C4-2B (cell line): Measurements from ENCODE around the gene LTF.

ENCODE experiments used
- ZFX ChIP-seq: fragments of 450-650 bp; IDR thresholded peaks from 2 replicates; pipeline ENCODE4 v1.6.1; 2017
- TF ChIP-seq, protein P1 (sequence below): fragments of 450-650 bp; conservative IDR thresholded peaks from 2 replicates; pipeline ENCODE4 v1.5.1; 2017; ENCODE audit warnings: mild to moderate bottlenecking

DNA sequence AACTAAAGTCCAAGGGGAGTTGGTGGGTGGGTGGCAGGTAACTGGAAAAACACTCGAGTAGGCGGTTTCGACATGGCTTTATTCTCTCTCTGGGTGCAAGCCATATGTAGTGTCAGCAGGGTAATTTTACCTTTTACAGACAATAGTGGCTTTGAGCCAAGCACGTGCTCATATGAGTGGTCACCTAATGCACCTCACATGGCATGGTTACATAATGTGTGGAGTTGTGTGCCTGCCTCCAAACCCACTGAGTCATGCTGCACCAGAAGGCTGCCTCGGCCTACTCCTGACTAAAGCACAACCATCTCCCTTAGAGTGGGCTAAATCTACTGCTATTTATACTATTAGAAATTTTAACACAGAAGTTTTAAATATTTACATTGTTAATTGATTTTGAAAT lies 41.1 kb downstream of the LTF start:
- TF ChIP-seq, protein P1, sequence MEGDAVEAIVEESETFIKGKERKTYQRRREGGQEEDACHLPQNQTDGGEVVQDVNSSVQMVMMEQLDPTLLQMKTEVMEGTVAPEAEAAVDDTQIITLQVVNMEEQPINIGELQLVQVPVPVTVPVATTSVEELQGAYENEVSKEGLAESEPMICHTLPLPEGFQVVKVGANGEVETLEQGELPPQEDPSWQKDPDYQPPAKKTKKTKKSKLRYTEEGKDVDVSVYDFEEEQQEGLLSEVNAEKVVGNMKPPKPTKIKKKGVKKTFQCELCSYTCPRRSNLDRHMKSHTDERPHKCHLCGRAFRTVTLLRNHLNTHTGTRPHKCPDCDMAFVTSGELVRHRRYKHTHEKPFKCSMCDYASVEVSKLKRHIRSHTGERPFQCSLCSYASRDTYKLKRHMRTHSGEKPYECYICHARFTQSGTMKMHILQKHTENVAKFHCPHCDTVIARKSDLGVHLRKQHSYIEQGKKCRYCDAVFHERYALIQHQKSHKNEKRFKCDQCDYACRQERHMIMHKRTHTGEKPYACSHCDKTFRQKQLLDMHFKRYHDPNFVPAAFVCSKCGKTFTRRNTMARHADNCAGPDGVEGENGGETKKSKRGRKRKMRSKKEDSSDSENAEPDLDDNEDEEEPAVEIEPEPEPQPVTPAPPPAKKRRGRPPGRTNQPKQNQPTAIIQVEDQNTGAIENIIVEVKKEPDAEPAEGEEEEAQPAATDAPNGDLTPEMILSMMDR = no peak
- no peak for TF ChIP-seq ZFX
